ENCODE measurements around the gene CABCOCO1. TPM values are rescaled to one million over a fixed set of nuclear protein-coding genes. Genes with fewer than 3 reads are reported as not detected.

CABCOCO1 gene
- total and polyA plus RNA-seq, 4 donors, result 3.8 to 15.4 (median 10.1) TPM

- WGBS, 2 donors, result 87 to 90% methylated on average over 3 of the region's 3 CpGs
- no peak for TF ChIP-seq CTCF (IDR thresholded peaks at IDR 0.05; ENCODE audit: control extremely low read depth, extremely low read depth)
- Histone ChIP-seq H3K36me3 (ENCODE audit: control insufficient read depth in 4 of 4, insufficient read depth in 4 of 4, low read length in 4 of 4) (no peaks in the 10 kb centered on the region), H3K4me1 (ENCODE audit: control insufficient read depth in 5 of 5, insufficient read depth in 5 of 5, low read length in 5 of 5) (peaks cover 0 to 30% (median 5%) of the 10 kb centered on the region in 5 donors), H3K4me3 (no peak overlapping the region), H3K9me3 (ENCODE audit: control insufficient read depth in 4 of 4, insufficient read depth in 3 of 4, low read length in 3 of 4) (no peaks in the 10 kb centered on the region), H3K27ac (ENCODE audit: low read depth in 1 of 2, low read length in 1 of 2) (no peak overlapping the region), H3K27me3 (ENCODE audit: control insufficient read depth in 3 of 3, insufficient read depth in 3 of 3, low read length in 2 of 3) (no peaks in the 10 kb centered on the region), H3K9ac (ENCODE audit: insufficient read depth in 1 of 2, low read length in 2 of 2) (no peak overlapping the region)
- DNase-seq (no peak), ATAC-seq (ENCODE audit: insufficient read depth, low FRiP score) (no peak)
These were observed 90.7 kb downstream of the CABCOCO1 start for GRCh38 chr10:61753453-61753852.

- DNase-seq (no peak), ATAC-seq (ENCODE audit: insufficient read depth, low FRiP score) (no peak)
- H3K9ac ChIP-seq (ENCODE audit: insufficient read depth in 1 of 2, low read length in 2 of 2), result no peak overlapping the region
- no peaks in the 10 kb centered on the region for H3K9me3 ChIP-seq (ENCODE audit: control insufficient read depth in 4 of 4, insufficient read depth in 3 of 4, low read length in 3 of 4)
- no peak overlapping the region for H3K27ac ChIP-seq (ENCODE audit: low read depth in 1 of 2, low read length in 1 of 2)
- H3K4me1 ChIP-seq (ENCODE audit: control insufficient read depth in 5 of 5, insufficient read depth in 5 of 5, low read length in 5 of 5), result peaks cover 0 to 30% (median 5%) of the 10 kb centered on the region in 5 donors
- 45 to 53% methylated on average over 4 of the region's 4 CpGs for WGBS, 2 donors
- no peak overlapping the region for H3K4me3 ChIP-seq
- H3K36me3 ChIP-seq (ENCODE audit: control insufficient read depth in 4 of 4, insufficient read depth in 4 of 4, low read length in 4 of 4), result no peaks in the 10 kb centered on the region
- TF ChIP-seq CTCF (IDR thresholded peaks at IDR 0.05; ENCODE audit: control extremely low read depth, extremely low read depth), result no peak
- H3K27me3 ChIP-seq (ENCODE audit: control insufficient read depth in 3 of 3, insufficient read depth in 3 of 3, low read length in 2 of 3), result no peaks in the 10 kb centered on the region
These were observed 92.1 kb downstream of the CABCOCO1 start for GRCh38 chr10:61754587-61755550.

- H3K4me1 ChIP-seq (ENCODE audit: control insufficient read depth in 5 of 5, insufficient read depth in 5 of 5, low read length in 5 of 5), result peaks cover 0 to 33% (median 5%) of the 10 kb centered on the region in 5 donors
- H3K36me3 ChIP-seq (ENCODE audit: control insufficient read depth in 4 of 4, insufficient read depth in 4 of 4, low read length in 4 of 4), result no peaks in the 10 kb centered on the region
- TF ChIP-seq CTCF (IDR thresholded peaks at IDR 0.05; ENCODE audit: control extremely low read depth, extremely low read depth), result no peak
- ATAC-seq (ENCODE audit: insufficient read depth, low FRiP score) (no peak), DNase-seq (no peak)
- H3K27me3 ChIP-seq (ENCODE audit: control insufficient read depth in 3 of 3, insufficient read depth in 3 of 3, low read length in 2 of 3), result no peaks in the 10 kb centered on the region
- 71 to 91% methylated on average over 3 of the region's 3 CpGs for WGBS, 2 donors
- no peak overlapping the region for H3K27ac ChIP-seq (ENCODE audit: low read depth in 1 of 2, low read length in 1 of 2)
- H3K9me3 ChIP-seq (ENCODE audit: control insufficient read depth in 4 of 4, insufficient read depth in 3 of 4, low read length in 3 of 4), result no peaks in the 10 kb centered on the region
- no peak overlapping the region for H3K4me3 ChIP-seq
- H3K9ac ChIP-seq (ENCODE audit: insufficient read depth in 1 of 2, low read length in 2 of 2), result no peak overlapping the region
These were observed 94.3 kb downstream of the CABCOCO1 start for GRCh38 chr10:61757001-61757400.

Data from lung (tissue), 12 donors.